HepG2 (cell line): ENCODE data around the gene LIMA1. TPM values are rescaled to one million over a fixed set of nuclear protein-coding genes. Genes with fewer than 3 reads are reported as not detected.
A peak's percentile ranks its signal among the peaks of the same experiment; 100 is the strongest.

Experiments used
- ARID2 ChIP-seq: sonication (generic); formaldehyde crosslinking; IDR thresholded peaks from 2 replicates; pipeline ENCODE4 v1.8.1; 2022; ENCODE audit warnings: mild to moderate bottlenecking, missing genetic modification reagents, borderline replicate concordance
- ATF2 ChIP-seq: sonication (generic); formaldehyde crosslinking; IDR thresholded peaks from 2 replicates; pipeline ENCODE4 v1.4.0; 2020; ENCODE audit warnings: missing genetic modification reagents
- ATF5 ChIP-seq: sonication (generic); formaldehyde crosslinking; IDR thresholded peaks from 2 replicates; pipeline ENCODE4 v1.4.0; 2020; ENCODE audit warnings: mild to moderate bottlenecking, low read depth, missing genetic modification reagents
- FIP1L1 ChIP-seq: fragments of 200-400 bp; formaldehyde crosslinking; IDR thresholded peaks from 2 replicates; pipeline ENCODE4 v1.6.1; 2018; ENCODE audit warnings: low read depth, mild to moderate bottlenecking, low read length, moderate library complexity, borderline replicate concordance; ENCODE audit not compliant: insufficient read depth
- HMGXB3 ChIP-seq: sonication (generic); formaldehyde crosslinking; IDR thresholded peaks from 2 replicates; pipeline ENCODE4 v1.4.0; 2020; ENCODE audit warnings: missing genetic modification reagents, borderline replicate concordance
- HNF4G ChIP-seq, 2 experiments: sonication (generic) in 1 of 2; formaldehyde crosslinking in 1 of 2; IDR thresholded peaks; 2 replicates each; pipeline versions ENCODE4 v1.4.0 to v1.6.1; 2011 to 2020; ENCODE audit warnings: borderline replicate concordance in 2 of 2, low read depth in 2 of 2, mild to moderate bottlenecking in 2 of 2, low read length in 1 of 2, missing genetic modification reagents in 1 of 2, moderate library complexity in 1 of 2
- IRX3 ChIP-seq: sonication (generic); formaldehyde crosslinking; IDR thresholded peaks from 2 replicates; pipeline ENCODE4 v1.8.1; 2023; ENCODE audit warnings: mild to moderate bottlenecking, low read depth, missing genetic modification reagents, borderline replicate concordance
- SSRP1 ChIP-seq: IDR thresholded peaks from 2 replicates; pipeline ENCODE4 v1.6.1; 2016; ENCODE audit warnings: control low read depth
- TOE1 ChIP-seq: sonication (generic); formaldehyde crosslinking; IDR thresholded peaks from 2 replicates; pipeline ENCODE4 v1.4.0; 2020; ENCODE audit warnings: mild to moderate bottlenecking, missing genetic modification reagents
- U2AF1 ChIP-seq: fragments of 200-400 bp; formaldehyde crosslinking; optimal IDR thresholded peaks from 2 replicates; pipeline ENCODE3; 2017; ENCODE audit warnings: mild to moderate bottlenecking, low read depth, low read length
- U2AF2 ChIP-seq: fragments of 200-400 bp; formaldehyde crosslinking; IDR thresholded peaks from 2 replicates; pipeline ENCODE4 v1.6.1; 2017; ENCODE audit warnings: low read depth, mild to moderate bottlenecking, low read length
- ZNF276 ChIP-seq: sonication (generic); formaldehyde crosslinking; IDR thresholded peaks from 2 replicates; pipeline ENCODE4 v1.4.0; 2020; ENCODE audit warnings: mild to moderate bottlenecking, low read depth, missing genetic modification reagents
- ZNF644 ChIP-seq: IDR thresholded peaks from 2 replicates; pipeline ENCODE4 v1.6.1; 2016; ENCODE audit warnings: low read depth
- ZNF713 ChIP-seq: sonication (generic); formaldehyde crosslinking; IDR thresholded peaks from 2 replicates; pipeline ENCODE4 v1.4.0; 2020; ENCODE audit warnings: mild to moderate bottlenecking, missing genetic modification reagents
- ZNF83 ChIP-seq: sonication (generic); formaldehyde crosslinking; IDR thresholded peaks from 2 replicates; pipeline ENCODE4 v1.4.0; 2020; ENCODE audit warnings: missing genetic modification reagents, mild to moderate bottlenecking, borderline replicate concordance
- polyA plus RNA-seq, 8 experiments: library from polyadenylated mRNA; depleted of rRNA in 3 of 8; stranded (reverse) in 7 of 8; unstranded in 1 of 8; fragments of >200 nt; fragmentation: Illumina TruSeq in 4 of 8; extraction: Trizol in 4 of 8; gene quantifications; 2 replicates each; pipeline versions ENCODE4 v1.2.1 to v1.2.3, GENCODE V29; 2011 to 2016; ENCODE audit warnings: low read depth in 4 of 8, missing spikeins in 1 of 8, mixed read lengths in 1 of 8; ENCODE audit not compliant: insufficient read depth in 1 of 8
- total RNA-seq, 5 experiments: library from RNA; depleted of rRNA; stranded (reverse); fragments of >200 nt; fragmentation: Illumina TruSeq; extraction: Trizol; gene quantifications; 2 replicates each; pipeline ENCODE4 v1.2.3, GENCODE V29; 2016; ENCODE audit warnings: low read depth in 1 of 5

The LIMA1 gene
- total and polyA plus RNA-seq, 2 of the 13 experiments (the other 11 are each of a cell fraction or from before 2014, with no cell fraction given): 13.0 to 19.8 TPM

- 0 out of 2 replicates have a peak, but pooled peaks have one; percentile 14 for TF ChIP-seq HMGXB3 (CRISPR knock-in tag)
- no peak for TF ChIP-seq FIP1L1
- no peak for TF ChIP-seq SSRP1 (CRISPR knock-in tag)
- no peak for TF ChIP-seq ZNF83
- TF ChIP-seq U2AF1: no peak
- TF ChIP-seq ARID2 (CRISPR knock-in tag): no peak
- TF ChIP-seq ATF5: no peak
- TF ChIP-seq ZNF713 (CRISPR knock-in tag): 0 out of 2 replicates have a peak, but pooled peaks have one; percentile 22
- TF ChIP-seq ZNF276: no peak
- TF ChIP-seq HNF4G (IDR thresholded peaks at IDR 0.05; ENCODE audit: borderline replicate concordance, low read depth, low read length): no peak
- TF ChIP-seq HNF4G (CRISPR knock-in tag; IDR thresholded peaks at IDR 0.05; ENCODE audit: borderline replicate concordance, low read depth): no peak
- no peak for TF ChIP-seq U2AF2
- no peak for TF ChIP-seq TOE1 (CRISPR knock-in tag)
- no peak for TF ChIP-seq ZNF644 (CRISPR knock-in tag)
- TF ChIP-seq ATF2 (CRISPR knock-in tag): no peak
- no peak for TF ChIP-seq IRX3 (CRISPR knock-in tag)
These were observed 116.6 kb downstream of the LIMA1 start (continued) for GRCh38 chr12:50166799-50167048.
